HG03521 (cell line): ENCODE data around the gene TRIM66.

ENCODE experiments used
- ATAC-seq: cut with Tn5 transposase; IDR thresholded peaks from one replicate; pipeline ENCODE4 v1.9.1; 2021; ENCODE audit warnings: mild to moderate bottlenecking, moderate library complexity; ENCODE audit not compliant: unreplicated experiment

Gene TRIM66

DNA sequence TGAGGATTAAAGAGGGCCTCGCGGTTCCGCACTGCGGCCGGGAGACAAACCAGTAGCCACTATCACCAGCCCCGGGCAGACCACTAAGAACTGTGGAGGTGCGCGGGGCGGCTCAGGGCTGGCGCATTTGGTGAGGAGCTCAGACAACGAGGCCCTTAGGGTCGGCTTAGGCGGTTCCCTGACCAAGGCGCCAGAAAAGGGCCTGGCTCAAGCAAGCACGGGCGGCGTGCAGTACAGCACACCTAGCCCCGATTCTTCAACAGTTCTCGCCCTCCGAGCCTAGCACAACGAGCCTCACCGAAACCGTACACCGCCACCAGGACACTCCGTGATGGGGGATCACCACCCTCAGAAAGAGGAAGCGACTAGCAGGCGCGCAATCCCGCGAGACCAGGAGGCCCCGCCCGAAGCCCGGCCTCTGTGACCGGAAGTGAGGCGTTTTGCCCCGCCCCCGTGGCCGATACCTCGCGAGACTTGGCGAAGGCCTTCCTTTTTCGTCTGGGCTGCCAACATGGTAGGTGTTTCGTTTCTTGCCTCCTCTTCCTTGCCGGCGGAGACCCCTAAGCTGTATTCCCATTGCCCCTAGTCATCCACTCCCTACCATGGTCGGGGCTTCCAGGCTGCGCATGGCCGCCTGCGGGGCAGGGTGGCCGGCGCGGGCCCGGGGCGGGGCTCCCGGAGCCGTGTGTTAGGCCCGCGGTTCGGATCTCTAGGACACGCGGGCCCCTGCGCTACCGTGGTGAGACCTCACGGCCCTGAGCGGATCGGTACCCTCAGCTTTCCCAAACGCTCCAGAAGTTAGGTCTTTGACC is at the start of gene TRIM66, which contains the start of gene RPL27A:
TRIM66 (minus strand) TSS at position 363 of the 812 bp plus-strand sequence. CDS start 10,391 bp downstream, outside the sequence.
RPL27A (plus strand) TSS at position 490 of the 812 bp plus-strand sequence; CDS start at position 512, 22 bp downstream.
- peak; percentile 96 for ATAC-seq

DNA sequence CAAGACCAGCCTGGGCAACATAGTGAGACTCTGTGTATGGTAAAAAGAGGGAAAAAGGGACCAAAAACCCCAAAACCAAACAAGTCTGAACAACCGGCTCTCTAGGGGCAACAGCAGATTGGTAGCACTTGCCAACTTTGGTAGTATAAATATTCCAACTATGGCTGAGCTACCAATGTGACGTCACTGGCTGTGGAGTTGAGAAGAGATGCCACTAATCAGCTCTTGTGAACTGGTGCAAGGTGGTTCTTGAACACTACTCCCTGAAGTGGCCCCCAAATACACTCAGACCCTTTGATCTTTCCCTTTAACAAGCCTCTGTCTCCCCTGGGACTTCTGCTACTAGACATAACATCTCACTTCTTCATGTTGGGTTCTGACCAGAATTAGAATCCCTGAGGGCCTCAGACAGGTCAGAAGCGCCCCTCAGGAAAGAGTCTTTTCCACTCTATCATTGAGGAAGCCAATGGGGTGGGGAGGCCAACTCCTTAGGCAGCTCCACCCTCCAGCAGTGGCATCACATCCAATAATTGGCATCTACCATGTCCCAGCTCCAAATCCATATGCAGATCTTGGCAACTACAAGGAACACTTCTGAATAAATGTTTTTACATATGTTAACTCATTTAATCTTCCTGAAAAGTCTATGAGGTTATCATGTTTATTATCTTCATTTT is 49.3 kb upstream of the TRIM66 start:
- no peak for ATAC-seq

- no peak for ATAC-seq
These were observed 48.2 kb upstream of the TRIM66 start for GRCh38 chr11:8730697-8731020.

- no peak for ATAC-seq
These were observed 47.6 kb upstream of the TRIM66 start for GRCh38 chr11:8729837-8730696.

DNA sequence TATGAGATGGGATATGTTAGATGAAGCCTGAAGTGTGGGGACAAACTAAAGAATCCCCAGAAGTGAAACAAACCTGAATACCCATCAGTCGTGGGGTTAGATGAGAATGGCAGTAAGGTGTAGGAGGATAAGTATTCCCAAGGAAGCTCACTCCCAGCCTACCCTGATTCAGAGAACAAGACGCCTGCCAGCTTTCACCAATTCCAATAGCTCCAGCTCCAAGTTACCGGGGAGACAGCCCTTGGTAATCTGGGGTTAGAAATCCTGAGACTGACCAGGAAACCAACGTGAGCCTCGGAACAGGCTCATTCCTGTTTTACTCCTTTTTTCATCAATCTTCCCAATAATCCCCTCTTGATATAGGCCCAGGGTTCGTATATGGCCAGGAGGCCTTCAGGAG is 46.6 kb upstream of the TRIM66 start:
- ATAC-seq, result no peak

DNA sequence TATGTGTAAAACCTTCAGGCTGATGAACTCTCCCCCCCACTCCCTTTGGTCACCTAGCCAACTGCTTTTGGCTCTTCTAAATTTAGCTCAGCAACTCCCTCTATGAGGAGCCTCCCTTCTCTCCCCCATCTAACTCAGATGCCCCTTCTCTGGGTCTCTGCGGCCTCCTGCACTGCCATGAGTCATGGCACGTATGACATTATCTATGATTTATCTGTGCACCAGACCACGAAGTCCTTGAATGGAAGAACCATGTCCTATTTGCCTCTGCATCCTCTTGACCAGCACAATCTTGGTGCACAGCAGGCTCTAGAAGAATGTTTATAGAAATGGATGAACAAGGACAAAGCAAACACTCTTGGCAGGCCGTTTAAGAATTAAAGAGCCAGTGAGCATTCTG is 46.1 kb upstream of the TRIM66 start:
- no peak for ATAC-seq

- no peak for ATAC-seq
These were observed 43.9 kb upstream of the TRIM66 start for GRCh38 chr11:8726395-8726794.

DNA sequence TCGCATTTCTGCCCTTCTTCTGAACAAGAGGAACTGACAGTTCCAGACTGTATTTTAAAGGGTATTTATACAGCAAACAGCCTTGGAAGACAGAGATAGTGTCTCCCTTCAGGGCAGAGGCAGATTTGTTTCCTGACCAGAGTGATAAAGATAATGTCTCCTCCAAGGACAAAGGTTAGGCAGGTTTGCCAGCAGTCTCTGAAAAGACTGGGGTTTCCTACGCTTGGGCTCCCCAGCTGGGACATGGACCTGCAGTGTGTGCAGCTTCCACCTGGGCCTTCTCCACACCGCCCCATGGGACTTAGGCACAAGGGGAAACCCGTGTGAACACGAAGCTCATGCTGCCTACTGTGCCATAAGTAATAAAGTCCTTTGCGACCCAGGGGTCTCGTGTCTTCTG is 42.2 kb upstream of the TRIM66 start:
- no peak for ATAC-seq

DNA sequence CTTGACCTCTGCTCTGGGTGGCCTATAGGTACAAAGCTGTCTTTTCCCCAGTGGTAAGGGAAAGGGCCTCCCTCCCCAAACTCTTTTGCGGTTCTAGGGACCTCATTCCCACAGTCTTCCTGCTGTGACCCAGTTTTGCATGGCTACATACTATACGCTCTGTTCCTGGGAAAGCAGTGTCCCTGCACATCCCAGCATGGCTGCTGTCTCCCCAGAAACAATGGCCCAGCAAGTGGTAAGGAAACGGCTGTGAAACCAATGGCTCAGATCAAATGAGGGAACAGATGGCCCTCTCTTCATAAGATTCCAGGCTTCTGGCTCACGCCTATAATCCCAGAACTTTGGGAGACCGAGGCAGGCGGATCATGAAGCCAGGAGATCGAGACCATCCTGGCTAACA is 41.2 kb upstream of the TRIM66 start:
- no peak for ATAC-seq

GRCh38 chr11:8722809-8723208 is 40.3 kb upstream of the TRIM66 start:
- ATAC-seq, result no peak

GRCh38 chr11:8721609-8722500 is 39.4 kb upstream of the TRIM66 start:
- ATAC-seq, result no peak

GRCh38 chr11:8720868-8721608 is 38.6 kb upstream of the TRIM66 start:
- ATAC-seq, result no peak

GRCh38 chr11:8720352-8720751 is 37.9 kb upstream of the TRIM66 start:
- ATAC-seq, result no peak

GRCh38 chr11:8719721-8720120 is 37.3 kb upstream of the TRIM66 start:
- ATAC-seq, result no peak

- no peak for ATAC-seq
These were observed 36.8 kb upstream of the TRIM66 start for GRCh38 chr11:8719211-8719649.

DNA sequence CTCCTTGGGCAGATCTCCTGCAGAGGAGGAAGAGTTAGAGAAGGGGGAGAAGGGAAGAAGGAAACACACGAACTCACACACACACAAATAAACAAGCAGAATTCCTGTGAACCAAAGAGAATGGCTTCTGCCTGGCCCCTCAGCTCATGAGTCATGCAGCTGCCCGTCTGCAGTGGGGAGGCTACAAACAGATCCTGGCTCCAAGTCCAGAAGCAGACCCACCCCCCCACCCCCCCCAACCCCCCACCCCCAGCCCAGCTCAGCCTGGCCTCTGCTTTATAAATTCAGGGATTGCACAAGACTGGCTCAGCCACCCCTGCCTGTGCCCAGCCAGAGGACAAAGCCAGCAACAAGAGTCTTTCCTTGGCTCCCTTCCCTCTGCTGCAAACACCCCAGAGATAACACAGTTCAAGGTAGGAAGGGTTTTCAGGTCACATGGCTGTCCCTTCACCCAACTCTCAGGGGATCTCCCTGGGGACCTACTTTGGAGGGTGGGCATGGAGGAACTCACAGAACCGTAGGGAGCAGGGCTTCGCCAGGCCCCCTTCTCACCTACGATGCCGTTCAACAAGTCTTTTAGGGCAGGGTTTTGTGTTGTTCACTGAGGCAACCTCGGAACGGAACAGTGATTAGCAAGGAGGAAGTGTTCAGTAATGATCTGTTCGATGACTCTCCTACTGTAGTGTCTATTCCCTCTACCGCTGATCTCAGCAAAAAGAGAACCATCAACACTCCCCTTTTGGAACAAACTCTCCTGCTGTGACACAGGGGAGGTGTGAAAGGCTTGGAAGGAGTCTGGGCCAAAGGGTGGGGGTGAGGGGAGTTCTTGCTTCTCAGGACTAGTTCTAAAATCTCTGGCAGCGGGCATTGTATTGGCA is 35.6 kb upstream of the TRIM66 start:
- no peak for ATAC-seq

DNA sequence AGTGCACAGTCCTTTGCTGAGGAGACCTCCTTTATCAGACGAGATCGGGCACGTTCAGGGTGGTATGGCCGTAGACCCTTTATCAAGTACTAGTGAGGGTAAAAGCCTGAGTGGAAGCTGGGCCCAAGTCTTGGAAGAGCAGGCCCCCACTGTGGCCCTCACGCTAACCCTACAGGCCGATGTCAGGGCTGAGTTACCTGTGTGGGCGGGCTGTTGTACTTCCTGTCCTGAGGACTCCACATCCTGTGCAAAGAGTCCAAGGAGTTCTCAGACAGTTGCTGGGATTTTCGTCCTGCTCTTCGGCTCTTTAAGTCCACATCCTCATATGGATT is 35.0 kb upstream of the TRIM66 start:
- no peak for ATAC-seq

DNA sequence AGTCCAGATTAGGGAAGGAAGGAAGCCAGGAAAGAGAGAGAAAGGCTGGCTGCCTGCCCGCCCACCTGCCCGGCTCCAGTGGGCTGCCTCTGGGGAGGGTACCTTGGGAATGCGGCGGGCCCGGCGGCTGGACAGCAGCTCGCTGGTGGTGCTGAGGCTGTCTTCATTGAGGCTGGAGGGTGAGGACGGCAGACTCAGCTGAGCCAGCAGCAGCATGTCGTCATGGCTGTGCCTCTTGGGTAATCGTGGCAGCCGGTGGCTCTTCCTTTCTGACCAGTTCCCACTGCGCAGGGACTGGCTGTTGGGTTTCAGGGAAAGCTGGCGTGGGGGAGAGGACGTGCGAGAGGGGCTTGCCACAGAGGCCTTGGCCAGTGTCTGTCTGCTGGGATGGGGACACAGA is 33.0 kb upstream of the TRIM66 start:
- no peak for ATAC-seq
